ENCODE data around the gene CENPVL1.
"Not testable (repeated sequence)": the region's sequence is repeated elsewhere in the genome, so short reads cannot be mapped to it uniquely, and the experiment has no call there.

Gene CENPVL1

GRCh38 chrX:51710277-51711164, at the start of gene CENPVL1:
Gene CENPVL1, plus strand, starts transcription at chrX:51710512. Its CDS starts 0 bp downstream, at chrX:51710512.
- POLR2A ChIA-PET; CTCF ChIA-PET; DNase-seq (ENCODE audit: extremely low spot score): not testable (repeated sequence)

GRCh38 chrX:51665981-51666380, 44.3 kb upstream of the CENPVL1 start:
- POLR2A ChIA-PET: no interaction called here
- no peak for TF ChIP-seq L3MBTL2 (conservative IDR thresholded peaks at IDR 0.05)
- no peak for TF ChIP-seq FOXA1 (IDR thresholded peaks at IDR 0.05)
- TF ChIP-seq SUZ12 (IDR thresholded peaks at IDR 0.05): no peak
- no peak for TF ChIP-seq TARDBP (IDR thresholded peaks at IDR 0.05)
- no peak for TF ChIP-seq CTBP1 (IDR thresholded peaks at IDR 0.05; ENCODE audit: borderline replicate concordance)
- TF ChIP-seq HDGF (IDR thresholded peaks at IDR 0.05; ENCODE audit: borderline replicate concordance): no peak
- no peak for TF ChIP-seq ARNT (IDR thresholded peaks at IDR 0.05)
- TF ChIP-seq NFRKB (IDR thresholded peaks at IDR 0.05): no peak
- no peak for DNase-seq (ENCODE audit: extremely low spot score)
- CTCF ChIA-PET: no interaction called here

GRCh38 chrX:51679689-51680433, 30.5 kb upstream of the CENPVL1 start:
- DNase-seq (ENCODE audit: extremely low spot score); CTCF ChIA-PET; POLR2A ChIA-PET: not testable (repeated sequence)

DNA sequence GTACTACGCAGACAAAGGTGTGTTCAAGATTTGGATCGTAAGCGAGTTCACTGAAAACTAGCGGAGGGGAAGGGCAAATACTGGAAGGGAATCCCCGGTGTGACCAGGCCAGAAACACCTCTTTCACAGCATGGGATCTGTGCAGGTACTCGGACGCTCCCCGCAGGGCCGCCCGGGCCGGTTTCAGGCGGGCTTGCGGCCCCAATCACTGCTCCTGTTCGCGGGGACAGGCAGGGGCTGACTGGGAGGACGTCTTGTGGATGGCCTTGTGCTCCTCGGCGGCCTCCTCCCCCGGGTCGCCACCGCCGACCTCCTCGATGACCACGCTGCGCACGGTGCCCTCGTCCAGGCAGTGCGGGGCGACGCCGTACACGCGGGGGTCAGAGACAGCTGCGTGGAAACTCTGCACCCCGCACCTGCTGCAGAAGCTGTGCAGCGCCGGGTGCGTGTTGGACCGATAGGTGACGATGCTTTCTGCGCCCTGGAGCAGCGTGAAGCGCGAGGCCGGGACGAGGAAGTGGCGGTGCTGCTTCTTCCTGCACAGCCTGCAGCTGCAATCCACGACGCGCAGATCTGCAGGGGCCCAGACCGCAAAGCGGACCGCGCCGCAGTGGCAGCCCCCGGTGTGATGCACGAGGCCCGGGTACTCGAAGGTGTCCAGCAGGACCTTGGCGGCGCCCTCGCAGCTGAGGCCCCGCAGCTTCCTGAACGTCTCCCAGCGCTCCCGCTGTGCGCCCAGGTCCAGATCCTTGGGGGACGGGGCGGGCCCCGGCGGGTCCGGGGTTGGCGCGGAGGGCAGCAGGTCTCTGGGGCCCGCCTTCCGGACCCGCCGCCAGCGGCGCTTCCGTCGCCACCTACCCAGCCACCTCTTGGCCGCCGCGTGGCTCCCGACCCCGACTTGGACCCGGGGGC, 28.2 kb upstream of the CENPVL1 start:
- DNase-seq (ENCODE audit: extremely low spot score); CTCF ChIA-PET; POLR2A ChIA-PET: not testable (repeated sequence)

GRCh38 chrX:51682720-51683062, 27.6 kb upstream of the CENPVL1 start, which contains the start of gene CENPVL2:
Gene CENPVL2, minus strand, starts transcription at chrX:51682831. Its CDS starts 0 bp downstream, at chrX:51682831.
- CTCF ChIA-PET; DNase-seq (ENCODE audit: extremely low spot score); POLR2A ChIA-PET: not testable (repeated sequence)

DNA sequence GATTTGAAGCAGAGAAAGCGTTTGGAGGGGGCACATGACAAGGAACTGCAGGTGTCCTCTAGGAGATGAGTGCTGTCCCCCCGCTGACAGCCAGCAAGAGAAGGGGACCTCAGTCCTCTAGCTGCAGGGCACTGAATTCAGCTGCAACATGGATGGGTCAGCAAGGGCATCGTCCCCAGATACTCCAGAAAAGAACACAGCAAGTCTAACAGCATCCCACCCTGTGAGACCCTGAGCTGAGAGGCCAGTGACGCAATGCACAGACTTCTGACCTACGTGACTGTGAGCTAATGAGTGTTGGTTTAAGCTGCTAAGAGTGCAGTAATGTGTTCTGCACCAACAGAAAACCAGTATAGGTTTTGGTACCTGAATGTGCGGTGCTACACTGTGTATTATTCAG, 16.1 kb upstream of the CENPVL1 start:
- CTCF ChIA-PET: no interaction called here
- TF ChIP-seq BHLHE40 (IDR thresholded peaks at IDR 0.05; ENCODE audit: borderline replicate concordance) (no peak), FOXM1 (IDR thresholded peaks at IDR 0.05; ENCODE audit: borderline replicate concordance) (no peak), ZNF384 (IDR thresholded peaks at IDR 0.05) (no peak), LEF1 (IDR thresholded peaks at IDR 0.05; ENCODE audit: borderline replicate concordance) (no peak), NFRKB (IDR thresholded peaks at IDR 0.05) (no peak), L3MBTL2 (conservative IDR thresholded peaks at IDR 0.05) (no peak)
- POLR2A ChIA-PET: no interaction called here
- no peak for DNase-seq (ENCODE audit: extremely low spot score)

DNA sequence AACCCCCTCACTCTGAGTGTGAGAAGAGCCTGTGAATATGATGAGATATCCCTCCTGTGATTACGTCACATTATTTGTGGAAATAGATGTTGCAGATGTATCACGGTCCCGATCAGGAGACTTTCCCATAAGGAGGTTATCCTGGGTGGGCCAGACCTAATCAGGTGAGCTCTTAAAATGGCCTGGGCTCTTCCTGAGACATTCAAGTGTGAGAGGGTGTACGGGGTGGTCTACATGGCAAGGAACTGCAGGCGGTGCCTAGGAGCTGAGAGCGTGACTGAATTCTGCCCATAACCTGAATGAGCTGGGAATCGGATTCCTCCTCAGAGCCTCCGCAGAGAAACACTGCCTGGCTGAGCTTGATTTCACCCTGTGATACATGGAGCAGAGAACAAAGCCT, 12.9 kb upstream of the CENPVL1 start:
- DNase-seq (ENCODE audit: extremely low spot score): no peak
- ChIA-PET CTCF (no interaction called here), POLR2A (no interaction called here)
- no peak for TF ChIP-seq PKNOX1 (IDR thresholded peaks at IDR 0.05)
- TF ChIP-seq ZNF384 (IDR thresholded peaks at IDR 0.05): no peak
- TF ChIP-seq FOXM1 (IDR thresholded peaks at IDR 0.05; ENCODE audit: borderline replicate concordance): no peak
- no peak for TF ChIP-seq SP1 (IDR thresholded peaks at IDR 0.05)
- TF ChIP-seq BHLHE40 (IDR thresholded peaks at IDR 0.05; ENCODE audit: borderline replicate concordance): no peak
- TF ChIP-seq NFRKB (IDR thresholded peaks at IDR 0.05): no peak
- no peak for TF ChIP-seq ELF4 (IDR thresholded peaks at IDR 0.05)
- TF ChIP-seq FOXK2 (IDR thresholded peaks at IDR 0.05): no peak
- TF ChIP-seq ARNT (IDR thresholded peaks at IDR 0.05): no peak
- TF ChIP-seq FOXA1 (IDR thresholded peaks at IDR 0.05): no peak

DNA sequence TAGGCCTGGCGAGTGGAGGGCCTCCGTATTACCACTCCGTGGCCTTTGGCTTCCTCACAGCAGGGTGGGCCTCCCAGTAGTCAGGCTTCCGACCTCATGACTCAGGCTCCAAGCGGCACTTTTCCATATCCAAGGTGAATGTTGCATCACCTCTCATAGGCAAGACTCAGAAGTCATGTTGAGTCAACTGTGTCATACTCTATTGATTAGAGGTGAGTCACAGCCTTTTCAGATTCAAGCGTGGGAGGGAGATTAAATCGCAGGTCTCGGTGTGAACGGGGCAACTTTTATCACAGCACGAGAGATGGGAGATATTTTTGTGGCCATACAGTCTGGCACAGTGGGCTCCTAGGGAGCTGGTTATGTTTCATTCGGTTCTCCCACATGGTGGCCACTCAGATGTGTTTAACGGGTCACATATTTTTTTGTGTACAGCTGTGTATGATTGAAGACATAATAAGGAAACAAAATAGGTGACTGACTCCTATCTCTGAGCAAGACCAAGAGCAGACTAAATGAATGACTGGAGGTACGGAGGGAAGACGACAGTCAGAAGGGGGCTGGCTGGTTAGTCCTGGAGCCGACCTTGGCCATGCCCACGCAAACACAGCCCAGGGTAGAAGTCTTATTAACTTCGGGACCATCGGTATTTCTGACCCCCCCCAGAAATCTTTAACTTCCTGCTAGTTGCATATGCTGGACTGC, 2.8 kb downstream of the CENPVL1 start:
- DNase-seq (ENCODE audit: extremely low spot score); POLR2A ChIA-PET; CTCF ChIA-PET: not testable (repeated sequence)

Measured in HEK293T (cell line).